NCI-H446 treated with DMSO at 0.1 percent for 48 hours (cell line): ENCODE measurements around the gene FBXO34.

Source experiments
- DNase-seq: peaks from one replicate; lab custom pipeline; 2025; lab: John Stamatoyannopoulos, UW

FBXO34 gene

DNA sequence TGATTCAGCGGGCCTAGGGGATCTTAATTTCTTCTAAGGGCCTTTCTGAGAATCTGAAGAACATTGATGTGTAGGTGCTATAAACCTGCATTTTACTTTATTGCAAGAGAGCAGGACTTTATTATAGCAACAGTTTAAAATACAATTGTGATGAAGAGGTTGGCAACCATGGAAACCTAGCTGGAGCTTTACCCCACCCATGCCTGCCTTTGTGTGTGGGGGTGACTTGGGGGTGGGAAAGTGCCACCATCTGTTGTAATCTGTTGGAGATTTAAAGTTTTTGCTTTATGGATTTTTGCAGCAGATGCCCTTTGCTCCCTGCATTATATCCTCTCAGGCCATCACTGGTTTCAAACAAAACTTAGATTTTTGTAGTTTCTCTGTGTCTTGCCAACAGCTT, 75.8 kb downstream of the FBXO34 start:
- DNase-seq: no peak

DNA sequence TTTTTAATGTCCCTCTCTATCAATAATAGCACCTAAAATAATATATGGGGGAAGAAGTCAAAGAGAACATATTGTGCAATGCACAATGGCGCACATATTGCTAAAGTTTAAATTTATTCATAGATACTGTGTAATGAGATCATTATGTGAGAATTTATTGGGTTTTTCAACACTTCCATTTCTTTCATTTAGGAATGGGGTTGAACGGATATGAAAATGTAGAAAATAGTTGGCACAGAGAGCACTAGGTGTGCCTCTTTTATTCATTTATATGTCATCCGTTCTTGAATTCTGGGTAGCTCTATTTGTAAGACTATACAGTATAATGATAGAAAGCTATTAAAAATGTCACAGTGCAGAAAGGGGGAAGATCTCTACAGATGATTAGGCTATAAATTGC, 76.5 kb downstream of the FBXO34 start:
- DNase-seq: no peak

DNA sequence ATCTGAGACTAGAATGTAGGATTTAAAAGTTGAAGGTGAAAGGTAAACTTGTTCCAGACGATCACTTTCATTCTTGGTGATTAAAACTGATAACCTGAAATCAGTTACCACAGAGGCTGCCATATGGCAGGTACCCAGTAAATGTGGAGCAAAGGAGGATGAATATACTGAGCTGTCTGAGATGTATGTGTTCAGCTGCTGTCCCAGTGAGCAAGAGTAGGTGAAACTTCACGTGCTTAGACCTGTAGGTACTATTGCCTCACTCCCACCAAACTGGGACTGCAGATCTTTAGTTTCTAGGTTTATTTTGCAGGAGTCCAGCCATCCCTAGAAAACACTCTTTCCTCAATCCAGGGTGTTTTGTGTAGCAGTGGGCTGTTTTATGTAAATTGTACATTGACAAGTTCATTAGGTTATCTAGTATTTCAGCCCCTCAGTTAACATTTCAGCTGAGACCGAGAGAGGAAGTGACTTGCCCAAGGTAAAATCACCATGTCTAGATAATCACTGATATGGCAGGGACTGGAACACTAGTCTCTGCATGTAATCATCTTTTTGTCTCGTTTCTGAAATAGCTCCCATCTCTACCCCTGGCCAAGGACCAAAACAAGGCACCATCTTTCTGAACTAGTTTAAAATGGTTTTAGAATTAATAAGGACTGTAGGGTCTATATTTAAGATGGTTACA, 77.7 kb downstream of the FBXO34 start:
- no peak for DNase-seq

DNA sequence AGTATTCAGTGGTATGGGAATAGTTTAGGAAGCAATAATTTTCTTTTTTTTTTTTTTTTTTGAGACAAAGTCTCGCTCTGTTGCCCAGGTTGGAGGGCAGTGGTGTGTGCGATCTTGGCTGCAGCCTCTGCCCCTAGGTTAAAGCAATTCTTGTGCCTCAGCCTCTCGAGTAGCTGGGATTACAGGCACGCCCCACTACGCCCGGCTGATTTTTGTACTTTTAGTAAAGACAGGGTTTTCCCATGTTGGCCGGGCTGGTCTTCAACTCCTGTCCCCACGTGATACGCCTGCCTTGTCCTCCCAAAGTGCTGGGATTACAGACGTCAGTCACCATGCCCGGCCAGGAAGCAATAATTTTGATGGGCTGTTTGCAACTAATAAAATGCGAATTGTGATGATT, 78.3 kb downstream of the FBXO34 start:
- DNase-seq: no peak

DNA sequence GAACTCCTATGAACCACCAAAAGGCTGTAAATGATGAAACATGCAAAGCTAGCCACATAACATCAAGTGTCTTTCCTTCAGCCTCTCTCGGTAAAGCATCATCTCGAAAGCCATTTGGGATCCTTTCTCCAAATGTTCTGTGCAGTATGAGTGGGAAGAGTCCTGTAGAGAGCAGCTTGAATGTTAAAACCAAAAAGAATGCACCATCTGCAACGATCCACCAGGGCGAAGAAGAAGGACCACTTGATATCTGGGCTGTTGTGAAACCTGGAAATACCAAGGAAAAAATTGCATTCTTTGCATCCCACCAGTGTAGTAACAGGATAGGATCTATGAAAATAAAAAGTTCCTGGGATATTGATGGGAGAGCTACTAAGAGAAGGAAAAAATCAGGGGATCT, 79.2 kb downstream of the FBXO34 start:
- DNase-seq: no peak

DNA sequence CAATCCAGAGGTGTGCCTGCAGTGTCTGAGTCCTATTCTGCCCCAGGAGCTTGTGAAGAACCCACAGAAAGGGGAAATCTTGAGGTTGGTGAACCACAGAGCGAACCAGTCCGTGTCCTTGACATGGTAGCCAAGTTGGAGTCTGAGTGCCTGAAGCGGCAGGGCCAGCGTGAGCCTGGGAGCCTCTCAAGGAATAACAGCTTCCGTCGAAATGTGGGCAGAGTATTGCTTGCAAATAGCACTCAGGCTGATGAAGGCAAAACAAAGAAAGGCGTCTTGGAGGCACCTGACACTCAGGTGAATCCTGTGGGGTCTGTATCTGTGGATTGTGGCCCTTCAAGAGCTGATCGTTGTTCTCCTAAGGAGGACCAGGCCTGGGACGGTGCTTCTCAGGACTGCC, 79.9 kb downstream of the FBXO34 start:
- DNase-seq: no peak

DNA sequence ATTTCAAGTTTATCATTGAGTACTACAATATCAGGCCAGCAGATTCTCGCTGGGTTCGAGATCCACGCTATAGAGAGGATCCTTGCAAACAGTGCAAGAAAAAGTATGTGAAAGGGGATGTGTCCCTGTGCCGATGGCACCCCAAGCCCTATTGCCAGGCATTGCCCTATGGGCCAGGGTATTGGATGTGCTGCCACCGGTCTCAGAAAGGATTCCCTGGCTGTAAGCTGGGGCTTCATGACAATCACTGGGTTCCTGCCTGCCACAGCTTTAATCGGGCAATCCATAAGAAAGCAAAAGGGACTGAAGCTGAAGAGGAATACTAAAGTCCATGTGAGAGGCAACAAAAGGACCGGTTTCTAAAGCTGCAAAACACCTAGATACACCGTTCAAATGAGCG, 81.0 kb downstream of the FBXO34 start:
- no peak for DNase-seq

DNA sequence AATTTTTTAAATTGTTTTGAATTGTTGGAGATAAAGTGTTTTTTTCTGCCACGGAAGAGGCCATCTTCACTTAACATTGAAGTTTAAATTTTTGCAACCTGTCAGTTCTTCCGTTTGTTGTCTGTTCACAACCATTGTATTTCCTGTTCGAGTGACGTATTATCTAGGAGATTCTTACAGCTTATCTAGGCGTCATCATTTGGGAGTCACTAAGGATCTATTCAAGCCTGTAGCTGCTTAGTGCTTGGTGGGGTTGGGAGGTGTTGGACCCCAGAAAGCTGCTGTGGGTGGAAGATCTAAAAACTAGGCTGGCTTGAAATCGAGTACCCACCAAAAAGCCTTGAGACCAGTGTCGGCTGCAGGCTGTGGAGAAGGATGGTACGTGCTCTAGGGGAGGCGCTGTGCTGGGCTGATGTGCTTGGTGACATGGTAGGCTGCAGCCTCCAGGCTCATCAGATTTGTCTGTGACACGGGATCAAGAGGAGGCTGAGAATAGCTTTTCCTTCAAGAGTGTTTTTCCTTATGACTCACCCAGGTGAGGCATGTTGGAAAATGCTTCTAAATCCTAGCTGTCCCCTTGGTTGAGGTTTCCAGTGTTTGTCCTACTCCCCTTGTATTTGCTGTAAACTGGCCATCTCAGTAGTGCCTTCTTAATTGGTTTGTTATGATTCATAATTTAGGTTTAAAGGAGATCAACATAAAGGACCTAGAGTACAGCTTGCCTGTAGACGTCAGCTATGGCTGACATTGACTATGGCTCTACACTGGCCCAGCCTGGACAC, 82.7 kb downstream of the FBXO34 start:
- DNase-seq: no peak

DNA sequence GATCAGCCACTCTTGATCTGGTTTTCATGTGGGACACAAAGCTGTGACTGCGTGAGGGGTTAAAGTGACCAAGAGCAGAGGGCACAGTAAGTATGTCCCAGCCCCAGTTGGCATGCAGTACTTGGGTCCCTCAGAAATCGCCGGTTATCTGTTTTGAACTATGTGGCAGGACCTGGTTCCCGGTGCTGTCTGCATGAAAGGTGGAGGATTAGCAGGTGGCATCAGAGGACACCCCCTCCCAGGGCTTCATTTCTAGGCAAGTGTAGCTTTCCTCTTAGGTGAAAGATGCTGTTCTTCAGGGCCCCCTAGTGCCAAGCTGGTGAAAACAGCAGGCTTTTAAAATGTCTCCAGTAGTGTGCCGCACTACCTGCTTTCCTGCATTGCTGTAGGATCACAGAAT, 83.3 kb downstream of the FBXO34 start:
- DNase-seq: peak; percentile 8

DNA sequence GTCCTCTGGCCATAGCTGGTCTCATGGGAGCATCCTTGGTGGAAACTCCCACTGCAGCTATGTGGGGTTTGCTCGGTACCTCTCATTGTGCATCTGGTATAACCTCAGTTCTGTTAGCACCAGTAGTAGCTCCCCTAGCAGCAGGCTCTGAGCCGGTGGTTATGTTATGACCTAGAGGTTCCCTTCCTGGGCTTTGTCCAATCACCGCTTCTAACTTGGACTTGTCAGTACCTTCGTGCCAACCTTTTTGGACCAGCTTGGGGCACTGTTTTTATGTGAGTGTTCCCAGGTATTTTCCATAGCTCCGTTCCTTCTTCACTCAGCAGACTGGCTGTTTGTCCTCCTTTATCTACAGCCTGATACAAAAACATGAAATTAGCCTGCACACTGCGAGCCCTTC, 84.7 kb downstream of the FBXO34 start:
- DNase-seq: no peak

DNA sequence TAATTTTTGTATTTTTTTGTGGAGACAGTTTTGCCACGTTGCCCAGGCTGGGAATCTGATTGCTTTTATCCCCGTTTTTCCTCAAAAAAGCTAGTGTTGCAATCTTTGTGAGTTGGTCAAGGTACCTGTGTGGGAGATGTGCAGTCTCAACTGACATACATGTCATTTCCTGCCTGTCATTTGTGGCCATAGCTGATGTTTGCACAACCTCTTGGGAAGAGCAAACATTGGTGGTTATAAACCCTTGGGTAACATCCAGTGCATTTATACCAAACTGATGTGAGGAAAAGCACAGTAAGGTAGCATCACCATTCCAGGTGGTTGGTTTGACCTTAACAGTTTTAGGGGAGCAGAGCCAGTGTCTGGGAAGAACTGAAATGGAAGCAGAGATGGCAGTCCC, 85.7 kb downstream of the FBXO34 start:
- no peak for DNase-seq

DNA sequence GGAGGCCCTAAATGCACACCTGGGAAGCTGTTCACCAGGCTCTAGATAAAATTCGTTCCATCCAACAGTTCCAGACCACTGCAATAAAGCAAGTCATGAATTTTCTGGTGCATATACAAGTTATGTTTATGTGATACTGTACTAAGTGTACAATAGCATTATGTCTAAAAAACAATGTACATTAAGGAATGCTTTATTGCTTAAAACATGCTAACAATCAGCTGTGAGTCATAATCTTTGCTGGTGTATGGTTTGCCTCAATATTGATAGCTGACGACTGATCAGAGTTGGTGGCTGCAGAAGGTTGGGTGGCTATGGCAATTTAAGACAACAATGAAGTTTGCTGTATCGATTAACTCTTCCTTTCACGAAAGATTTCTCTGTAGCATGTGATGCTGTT, 88.1 kb downstream of the FBXO34 start:
- DNase-seq: no peak

DNA sequence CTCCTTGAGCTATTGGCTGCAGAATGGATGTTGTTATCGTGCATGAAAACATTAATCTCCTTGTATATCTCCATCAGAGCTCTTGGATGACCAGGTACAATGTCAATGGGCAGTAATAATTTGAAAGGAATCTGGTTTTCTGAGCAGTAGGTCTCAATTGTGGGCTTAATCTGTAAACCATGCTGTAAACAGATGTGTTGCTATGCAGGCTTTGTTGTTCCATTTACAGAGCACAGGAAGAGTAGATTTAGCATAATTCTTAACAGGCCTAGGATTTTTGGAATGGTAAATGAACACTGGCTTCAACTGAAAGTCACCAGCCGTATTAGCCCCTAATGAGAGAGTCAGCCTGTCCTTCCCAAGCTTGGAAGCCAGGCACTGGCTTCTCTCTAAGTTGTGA, 90.0 kb downstream of the FBXO34 start:
- DNase-seq: no peak

DNA sequence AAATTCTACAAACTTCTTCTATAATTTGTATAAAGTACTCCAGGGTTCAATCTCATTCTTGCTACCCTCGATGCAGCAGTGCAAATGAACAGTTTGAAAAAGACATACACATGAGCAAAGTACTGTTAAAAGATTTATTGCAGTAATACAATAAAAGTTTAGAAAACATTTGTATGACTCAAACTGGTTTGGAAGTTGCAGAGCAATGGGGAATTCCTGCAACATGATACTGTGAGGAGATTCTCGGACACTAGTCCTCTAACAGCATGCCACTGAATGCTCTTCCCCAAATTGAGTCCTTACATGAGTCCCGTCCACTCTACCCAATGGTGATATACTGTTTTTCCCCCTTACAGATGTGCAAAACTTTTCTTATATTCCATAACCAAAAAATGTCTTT, 95.0 kb downstream of the FBXO34 start:
- no peak for DNase-seq

DNA sequence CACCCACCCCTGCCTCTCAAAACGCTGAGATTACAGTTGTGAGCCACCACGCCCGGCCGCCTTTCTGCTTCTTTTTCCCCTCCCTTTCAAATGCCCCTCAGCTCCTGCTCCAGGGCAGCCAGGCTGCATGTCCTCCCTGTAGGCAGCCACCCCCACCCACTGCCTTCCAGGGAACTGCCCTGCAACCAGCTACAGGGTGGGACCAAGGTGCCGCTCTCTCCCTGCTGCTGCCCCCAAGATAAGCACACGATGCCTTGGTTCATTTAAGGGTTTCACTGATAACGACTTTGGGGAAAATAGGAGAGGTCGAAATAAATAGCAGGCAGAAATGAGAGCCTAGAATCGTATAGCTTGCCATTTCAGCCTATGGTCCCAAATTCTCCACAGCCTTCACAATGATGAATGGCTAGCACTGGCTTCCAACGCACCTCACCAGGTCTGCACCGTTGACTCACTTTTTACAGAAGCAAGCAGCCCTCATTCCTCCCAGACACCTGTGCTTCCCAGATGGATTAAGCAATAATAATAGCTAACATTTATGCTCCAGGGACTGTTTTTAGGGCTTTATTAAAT, 99.7 kb downstream of the FBXO34 start:
- no peak for DNase-seq

DNA sequence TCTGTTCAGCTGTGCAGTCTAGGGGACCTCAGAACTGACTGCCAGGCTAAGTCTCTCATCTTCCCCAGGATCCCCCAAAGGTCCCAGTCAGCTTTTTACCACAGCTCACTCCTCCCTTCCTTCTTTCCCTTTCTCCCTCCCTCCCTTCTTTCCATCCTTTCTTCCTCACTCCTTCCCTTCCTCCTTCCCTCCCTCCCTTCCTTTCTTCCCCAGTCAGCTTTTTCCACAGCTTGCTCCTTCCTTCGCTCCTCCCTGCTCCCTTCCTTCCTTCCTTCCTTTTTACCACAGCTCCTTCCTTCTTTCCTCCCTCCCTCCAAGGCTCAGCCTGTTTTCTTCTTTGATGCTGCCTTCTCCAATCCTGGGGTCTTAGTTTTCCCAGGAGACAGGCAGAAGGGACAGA, 101.2 kb downstream of the FBXO34 start:
- DNase-seq: no peak

DNA sequence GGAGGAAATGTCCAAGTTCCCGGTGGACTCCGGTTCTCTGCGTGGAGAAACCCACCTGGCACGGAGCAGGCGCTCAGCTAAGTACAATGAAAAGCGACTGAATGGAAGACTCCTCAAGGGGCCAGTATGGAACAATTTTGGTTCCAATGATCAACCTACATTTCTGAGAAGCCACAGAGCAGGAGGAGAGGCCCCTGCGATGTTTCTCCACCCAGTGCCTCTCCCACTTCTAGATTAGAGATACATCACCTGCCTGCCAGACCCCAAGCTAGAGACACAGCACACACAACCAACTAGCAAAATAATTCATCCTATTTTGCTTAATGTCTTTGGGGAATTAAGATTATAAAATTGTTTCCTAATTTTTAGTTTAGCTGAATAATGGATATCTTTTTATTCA, 101.6 kb downstream of the FBXO34 start:
- DNase-seq: no peak

DNA sequence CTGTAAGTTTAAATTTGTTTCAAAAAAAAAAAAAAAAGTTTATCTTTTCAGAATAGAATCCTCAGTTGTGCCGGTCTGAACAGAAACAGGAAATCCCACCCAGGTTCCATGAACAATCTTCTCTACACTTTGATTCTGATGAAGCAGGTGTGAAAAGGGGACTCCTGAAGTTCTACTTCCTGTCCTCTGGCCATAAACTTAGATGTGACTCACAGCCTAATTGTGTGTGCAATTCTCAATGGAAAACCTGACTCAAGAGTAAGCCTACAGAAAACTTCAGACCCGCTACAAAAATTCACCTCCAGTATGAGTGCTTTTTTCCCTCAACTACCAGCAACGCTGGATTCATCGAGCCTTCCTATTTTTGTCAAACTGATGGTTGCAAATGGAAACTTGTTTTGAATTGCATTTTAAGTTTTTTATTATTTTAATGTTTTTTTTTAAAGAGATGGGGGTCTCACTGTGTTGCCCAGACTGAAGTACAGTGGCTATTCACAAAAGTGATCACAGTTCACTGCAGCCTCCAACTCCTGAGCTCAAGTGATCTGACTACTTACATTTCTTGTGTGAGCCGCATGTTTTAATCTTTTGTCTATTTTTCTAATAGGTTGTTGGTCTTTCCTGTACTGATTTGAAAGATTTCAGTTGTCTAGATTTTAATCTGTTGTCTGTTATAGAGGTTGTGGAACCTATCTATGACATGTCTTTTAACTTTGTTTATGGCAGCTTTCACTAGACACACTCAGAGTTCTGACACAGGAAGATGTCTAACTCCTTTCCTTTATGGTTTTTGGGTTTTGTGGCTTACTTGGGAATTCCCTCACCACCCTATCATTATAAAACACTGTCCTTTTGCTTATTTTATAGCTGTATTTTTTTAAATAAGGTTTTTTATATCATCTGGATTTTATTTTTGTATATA, 102.8 kb downstream of the FBXO34 start:
- no peak for DNase-seq

DNA sequence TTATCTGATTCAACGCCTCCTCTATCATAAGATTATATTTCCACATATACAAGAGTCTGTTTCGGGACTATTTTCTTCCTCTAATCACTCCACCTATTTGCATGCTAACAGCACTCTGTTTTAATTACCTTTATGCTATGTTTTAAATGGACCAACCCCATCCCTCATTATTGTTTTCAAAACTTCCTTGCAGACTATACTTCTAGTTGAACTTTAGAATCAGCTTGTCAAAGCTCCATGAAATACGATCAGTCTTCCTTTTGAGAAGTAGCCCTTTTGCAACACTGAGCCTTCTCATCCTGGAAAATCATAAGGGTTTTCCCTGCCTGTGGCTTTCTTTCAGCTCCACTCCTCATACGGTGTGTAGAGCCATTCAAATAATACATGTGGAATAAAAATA, 103.5 kb downstream of the FBXO34 start:
- no peak for DNase-seq

DNA sequence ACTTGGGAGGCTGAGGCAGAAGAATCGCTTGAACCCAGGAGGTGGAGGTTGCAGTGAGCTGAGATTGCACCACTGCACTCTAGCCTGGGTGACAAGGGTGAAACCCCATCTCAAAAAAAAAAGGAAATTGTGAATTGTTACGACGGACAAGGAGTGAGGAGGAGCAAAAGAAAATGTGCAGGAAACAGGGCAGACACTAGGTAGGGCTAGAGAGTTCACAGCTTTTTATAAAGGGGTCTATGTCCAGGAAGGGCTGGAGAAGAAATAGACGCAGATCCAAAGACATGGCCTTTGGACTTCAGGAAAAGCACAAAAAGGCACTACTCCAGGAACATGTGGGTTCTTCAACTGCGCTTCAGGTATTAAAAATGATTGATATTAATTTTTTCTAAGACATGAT, 106.0 kb downstream of the FBXO34 start:
- no peak for DNase-seq

DNA sequence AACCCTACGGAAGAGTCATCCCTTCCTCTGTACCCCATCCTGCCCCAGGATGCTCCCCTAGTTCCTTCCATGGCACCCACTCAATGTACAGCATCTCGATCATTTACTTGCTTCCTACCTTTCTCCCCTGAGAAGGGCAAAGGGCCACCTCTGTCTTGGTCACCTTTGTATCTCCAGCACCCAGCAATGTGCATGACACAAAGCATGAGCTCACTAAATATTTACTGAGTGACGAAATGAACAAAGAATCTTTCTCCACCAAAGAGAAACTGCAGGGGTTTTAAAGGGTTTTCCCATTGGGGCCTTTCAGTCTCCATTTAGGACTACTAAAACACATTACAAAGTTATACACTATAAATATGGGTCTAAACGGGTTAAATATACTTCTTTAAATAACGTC, 109.8 kb downstream of the FBXO34 start:
- no peak for DNase-seq

DNA sequence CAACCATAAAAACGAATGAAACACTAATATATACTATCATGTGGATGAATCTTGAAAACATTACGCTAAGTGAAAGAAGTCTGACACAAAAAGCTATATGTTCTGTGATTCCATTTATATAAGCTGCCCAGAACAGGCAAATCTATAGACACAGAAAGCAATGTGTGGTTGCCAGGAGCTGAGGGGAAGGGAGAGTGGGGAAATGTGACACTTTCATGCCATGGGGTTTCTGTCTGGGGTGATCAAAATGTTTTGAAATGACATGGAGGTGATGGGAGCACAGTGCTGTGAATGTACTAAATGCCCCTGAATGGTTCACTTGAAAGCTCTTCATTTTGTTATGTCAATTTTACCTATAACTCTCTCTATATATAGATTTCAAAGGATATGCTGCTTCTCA, 110.3 kb downstream of the FBXO34 start:
- no peak for DNase-seq

DNA sequence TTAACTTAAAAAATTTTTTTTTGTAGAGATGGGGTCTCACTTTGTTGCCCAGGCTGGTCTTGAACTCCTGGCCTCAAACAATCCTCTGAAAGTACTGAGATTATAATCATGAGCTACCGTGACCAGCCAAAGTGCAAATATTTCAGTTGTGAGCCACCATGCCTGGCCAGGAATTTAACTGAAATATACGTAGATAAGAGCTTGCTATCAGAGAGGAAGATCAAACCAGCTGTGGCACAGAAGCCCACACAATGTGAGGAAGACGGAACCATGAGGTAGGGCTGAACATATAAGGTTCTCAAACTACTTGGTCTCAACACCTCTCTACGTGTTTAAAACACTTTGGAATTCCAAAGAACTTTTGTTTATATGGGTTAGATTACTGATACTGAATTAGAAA, 111.3 kb downstream of the FBXO34 start:
- DNase-seq: no peak
